ENCODE results near the gene ENPP7. TPM values are rescaled to one million over a fixed set of nuclear protein-coding genes. Genes with fewer than 3 reads are reported as not detected.

The ENPP7 gene, protein sequence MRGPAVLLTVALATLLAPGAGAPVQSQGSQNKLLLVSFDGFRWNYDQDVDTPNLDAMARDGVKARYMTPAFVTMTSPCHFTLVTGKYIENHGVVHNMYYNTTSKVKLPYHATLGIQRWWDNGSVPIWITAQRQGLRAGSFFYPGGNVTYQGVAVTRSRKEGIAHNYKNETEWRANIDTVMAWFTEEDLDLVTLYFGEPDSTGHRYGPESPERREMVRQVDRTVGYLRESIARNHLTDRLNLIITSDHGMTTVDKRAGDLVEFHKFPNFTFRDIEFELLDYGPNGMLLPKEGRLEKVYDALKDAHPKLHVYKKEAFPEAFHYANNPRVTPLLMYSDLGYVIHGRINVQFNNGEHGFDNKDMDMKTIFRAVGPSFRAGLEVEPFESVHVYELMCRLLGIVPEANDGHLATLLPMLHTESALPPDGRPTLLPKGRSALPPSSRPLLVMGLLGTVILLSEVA
- polyA plus RNA-seq (ENCODE audit: insufficient read length) = 4.7 TPM
- long read RNA-seq, donor 1, partial matches to known transcripts = 0 of 3 reads
- long read RNA-seq, donor 1, other reads (novel, unspliced or antisense) = 0 of 3 reads
- long read RNA-seq, donor 2, partial matches to known transcripts = 0 of 1 reads
- long read RNA-seq, donor 2, other reads (novel, unspliced or antisense) = 0 of 1 reads
- long read RNA-seq, donor 3 = 0 reads
- long read RNA-seq, donor 4 = 0 reads
- long read RNA-seq, donor 5, partial matches to known transcripts = 0 of 4 reads
- long read RNA-seq, donor 5, other reads (novel, unspliced or antisense) = 0 of 4 reads
- long read RNA-seq, donor 6, partial matches to known transcripts = 0 of 1 reads
- long read RNA-seq, donor 6, other reads (novel, unspliced or antisense) = 0 of 1 reads
- long read RNA-seq, donor 7, partial matches to known transcripts = 0 of 3 reads
- long read RNA-seq, donor 7, other reads (novel, unspliced or antisense) = 0 of 3 reads
- long read RNA-seq, donor 8 = 0 reads

DNA sequence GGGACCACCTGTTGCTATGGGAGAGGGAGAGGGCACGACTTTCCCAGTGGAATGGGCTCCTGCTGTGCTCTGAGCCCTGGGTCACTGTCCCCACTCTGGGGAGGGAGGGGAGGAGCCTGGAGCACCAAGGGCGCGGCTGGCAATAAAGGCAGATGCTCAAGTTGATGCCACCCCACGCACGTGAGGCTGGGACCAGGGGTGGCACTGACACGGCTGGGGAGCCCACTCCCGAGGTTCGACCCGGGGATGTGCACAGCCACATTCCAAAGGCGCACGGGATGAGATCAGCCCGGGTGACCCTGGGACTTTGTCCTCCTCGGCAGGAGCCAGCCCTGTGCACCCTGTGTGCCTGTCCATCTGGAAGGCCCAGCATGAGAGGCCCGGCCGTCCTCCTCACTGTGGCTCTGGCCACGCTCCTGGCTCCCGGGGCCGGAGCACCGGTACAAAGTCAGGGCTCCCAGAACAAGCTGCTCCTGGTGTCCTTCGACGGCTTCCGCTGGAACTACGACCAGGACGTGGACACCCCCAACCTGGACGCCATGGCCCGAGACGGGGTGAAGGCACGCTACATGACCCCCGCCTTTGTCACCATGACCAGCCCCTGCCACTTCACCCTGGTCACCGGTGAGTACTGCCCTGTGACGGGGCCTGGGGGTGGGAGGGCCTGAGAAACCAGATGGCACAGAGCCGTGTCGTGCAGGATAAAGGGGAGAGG lies at the start of gene ENPP7:
ENPP7 (plus strand) TSS at position 175 of the 715 bp plus-strand sequence; CDS start at position 372, 197 bp downstream.
- no peak for DNase-seq

DNA sequence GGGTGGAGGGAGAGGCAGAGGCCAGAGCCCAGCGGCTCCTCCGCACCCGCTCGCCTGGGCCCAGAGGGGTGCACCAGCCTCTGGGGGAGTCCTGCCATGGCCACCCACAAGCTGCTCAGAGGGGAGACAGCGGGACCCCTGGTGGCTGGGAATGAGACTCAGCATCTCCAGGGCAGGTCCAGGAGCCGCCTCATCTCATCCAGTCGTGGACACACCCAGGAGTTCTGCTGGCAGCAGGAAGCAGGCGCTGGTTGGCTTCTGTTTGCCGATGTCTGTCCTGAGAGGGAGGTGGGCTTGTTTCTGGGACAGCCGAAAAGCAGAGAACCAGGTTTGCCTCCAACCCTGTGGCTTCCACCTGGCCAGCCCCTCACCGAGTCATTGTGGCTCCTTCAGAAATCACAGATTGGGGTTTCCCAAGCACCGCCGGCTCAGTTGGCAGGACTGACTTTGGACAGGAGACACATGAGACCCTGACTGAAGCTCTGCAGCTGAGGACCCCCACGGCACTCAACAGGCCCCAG lies 49.6 kb upstream of the ENPP7 start:
- DNase-seq = no peak

DNA sequence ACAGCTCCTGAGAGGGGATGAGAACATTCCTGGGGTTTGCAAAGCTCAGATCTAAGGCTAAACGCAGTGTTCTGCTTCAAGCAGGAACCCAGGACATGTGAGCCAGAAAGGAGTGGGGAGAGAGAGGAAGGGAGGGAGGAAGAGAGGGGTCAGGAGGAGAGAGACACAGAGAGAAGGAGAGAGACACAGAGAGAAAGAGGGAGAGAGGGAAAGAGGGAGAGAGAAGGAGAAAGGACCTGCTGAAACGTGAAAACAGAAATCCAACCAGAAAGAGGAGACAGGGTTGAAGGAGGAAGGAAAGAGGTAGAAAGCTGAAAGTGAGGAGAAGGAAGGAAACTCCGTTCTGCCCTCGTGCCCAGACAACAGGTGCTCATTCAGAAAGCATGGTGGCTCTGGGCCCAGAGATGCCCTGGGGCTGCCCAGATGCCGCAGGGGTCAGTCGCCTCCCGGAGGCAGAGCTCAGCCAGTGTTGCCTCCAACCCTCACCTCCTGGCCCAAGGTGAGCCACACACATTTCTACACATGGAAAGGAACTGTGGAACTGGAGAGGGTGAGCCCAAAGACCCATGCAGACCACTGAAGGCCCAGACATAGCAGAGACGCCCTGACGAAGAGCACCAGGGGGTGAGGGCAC lies 49.0 kb upstream of the ENPP7 start:
- DNase-seq = no peak

DNA sequence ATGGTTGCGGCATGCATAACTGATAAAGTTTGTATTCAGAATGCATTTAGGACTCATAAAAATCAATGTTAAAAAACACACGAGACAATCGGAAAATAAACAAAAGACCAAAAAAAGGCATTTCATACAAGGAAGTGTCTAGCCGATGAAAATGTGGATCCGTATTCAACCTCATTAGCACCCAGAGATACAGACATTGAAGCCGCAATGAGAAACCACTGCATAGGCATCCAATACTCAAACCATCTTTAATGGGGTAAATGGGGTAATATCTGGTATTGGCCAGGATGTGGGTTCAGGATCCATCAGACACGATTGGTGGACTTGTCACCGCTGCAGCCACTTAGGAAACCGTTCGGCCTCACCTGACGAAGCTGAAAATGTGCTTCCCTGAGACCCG lies 47.4 kb upstream of the ENPP7 start:
- DNase-seq = no peak

DNA sequence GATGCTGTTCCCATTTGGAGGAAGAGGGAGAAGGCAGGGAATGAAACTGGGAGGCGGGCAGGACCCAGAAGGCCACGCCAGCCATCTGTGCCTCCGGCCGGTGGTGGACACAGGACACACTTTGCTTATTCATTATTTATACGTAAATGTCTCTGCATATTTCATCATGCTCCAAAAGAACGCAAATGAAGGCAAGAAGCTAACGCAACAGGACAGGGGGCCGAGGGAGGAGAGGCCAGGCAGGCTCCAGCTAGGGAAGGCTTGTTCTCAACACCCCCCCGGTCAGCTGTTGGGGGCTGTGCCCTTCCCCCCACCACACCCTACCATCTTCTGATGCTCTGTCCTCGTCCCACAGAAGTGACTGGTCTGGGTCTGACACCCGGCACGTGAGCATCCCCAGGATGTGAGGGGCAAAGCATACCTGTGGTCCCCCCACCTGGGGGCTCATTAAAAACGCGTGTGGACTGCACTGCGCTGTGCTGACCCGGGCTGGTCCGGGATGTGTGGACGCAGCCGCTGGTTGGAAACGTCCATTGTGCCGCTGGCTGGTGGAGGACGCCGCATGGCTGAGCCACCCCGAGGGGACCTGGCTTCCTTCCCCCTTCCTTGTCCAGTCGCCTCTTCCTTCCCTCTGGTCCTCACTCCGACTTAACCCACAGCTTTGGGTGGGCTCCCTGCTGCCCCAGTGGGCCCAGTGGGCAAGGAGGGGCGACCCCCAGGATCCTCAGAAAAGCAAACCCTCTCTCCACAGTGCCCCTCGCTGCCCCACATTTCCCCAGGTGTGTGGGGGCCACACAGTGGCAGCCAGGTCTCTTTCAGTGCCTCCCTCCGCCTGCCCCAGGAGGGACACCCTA lies 46.4 kb upstream of the ENPP7 start:
- no peak for DNase-seq

DNA sequence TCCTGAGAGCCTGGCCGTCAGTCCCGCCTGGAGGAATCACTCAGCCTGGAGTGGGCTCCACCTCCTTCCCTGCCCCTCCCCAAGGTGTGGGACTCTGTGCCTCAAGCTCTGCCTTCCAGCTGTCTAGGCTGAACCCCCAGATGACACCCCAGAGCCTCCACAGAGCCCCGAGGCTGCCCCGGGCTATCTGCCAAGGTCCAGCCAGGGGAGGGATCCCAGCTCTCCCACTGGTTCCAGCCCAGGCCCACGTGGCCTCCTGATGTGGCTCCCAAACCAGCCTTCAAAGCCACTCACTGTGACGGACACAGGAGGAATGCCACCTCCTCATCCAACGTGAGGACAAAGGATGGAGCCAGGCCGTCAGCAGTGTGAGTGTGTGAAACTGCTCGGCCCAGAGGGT lies 45.6 kb upstream of the ENPP7 start:
- no peak for DNase-seq

DNA sequence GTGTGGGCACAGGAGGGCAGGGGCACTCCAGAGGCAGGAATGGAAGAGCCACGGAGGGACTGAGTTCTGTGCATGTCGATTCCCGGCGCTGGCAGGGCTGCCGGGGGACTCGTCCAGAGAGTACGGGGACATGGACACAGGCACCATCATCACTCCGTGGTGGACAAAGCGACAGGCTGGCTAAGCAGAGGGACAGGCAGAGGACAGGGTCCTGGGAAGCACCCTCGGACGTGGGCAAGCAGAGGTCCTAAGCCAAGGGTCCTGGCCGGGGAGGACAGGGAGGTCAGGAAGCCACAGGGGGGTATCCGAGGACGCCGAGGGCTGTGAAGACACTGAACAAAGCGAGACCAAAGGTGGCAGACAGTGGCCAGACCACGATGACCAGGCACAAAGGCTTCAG lies 44.3 kb upstream of the ENPP7 start:
- no peak for DNase-seq

DNA sequence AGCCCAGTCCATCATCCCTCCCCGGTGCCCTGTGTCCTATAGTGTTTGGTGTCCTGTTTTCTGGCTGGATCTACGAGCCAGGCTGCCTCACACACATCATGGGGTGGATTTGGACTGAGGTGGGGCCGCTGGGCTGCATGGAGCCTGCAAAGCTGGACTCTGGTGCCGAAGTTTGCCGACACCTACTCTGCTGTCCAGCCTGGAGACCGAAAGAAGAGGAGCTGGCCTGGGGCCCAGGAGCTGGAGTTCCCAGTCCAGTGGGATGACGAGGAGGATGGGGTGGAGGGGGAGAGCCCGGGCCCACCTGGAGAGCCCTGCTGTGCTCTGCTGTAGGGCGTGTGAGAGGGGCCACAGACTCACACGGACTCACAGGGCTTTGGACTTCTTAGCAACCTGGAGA lies 40.3 kb upstream of the ENPP7 start:
- DNase-seq = no peak

DNA sequence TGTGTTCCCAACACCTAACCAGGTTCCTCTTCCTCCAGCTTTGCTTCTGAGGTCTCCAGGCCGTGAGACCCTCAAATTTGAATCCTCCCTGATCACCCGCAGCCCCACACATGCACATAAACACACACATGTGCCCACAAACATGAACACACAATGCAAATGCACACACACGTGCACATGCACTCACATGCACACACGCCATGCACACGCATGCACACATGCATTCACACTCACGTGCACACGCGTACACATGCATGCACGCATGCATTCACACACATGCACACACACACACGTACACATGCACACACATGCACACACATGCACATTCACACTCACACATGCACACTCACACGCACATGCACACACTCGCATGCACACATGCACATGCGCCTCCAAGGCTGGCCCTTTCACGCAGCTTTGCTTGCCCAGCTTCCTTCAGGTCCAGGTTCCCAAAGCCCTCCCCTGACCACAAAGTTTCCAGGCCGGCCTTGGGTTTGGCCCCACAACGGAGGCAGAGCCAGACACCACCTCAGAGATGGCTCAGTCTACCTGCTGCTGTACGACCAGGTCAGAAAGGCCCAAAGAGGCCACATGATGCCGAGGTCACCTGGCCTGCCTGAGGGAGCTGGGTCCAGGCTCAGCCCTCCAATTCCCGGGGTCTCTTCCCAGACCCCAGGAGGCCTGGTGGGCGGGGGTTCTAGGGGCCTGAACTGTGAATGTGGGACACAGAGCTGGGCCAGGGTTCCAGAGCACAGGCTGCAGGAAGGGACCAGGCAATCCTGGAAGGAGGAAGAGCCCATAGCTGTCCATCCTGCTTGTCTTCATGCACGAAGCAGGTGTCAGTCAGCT lies 39.5 kb upstream of the ENPP7 start:
- no peak for DNase-seq

DNA sequence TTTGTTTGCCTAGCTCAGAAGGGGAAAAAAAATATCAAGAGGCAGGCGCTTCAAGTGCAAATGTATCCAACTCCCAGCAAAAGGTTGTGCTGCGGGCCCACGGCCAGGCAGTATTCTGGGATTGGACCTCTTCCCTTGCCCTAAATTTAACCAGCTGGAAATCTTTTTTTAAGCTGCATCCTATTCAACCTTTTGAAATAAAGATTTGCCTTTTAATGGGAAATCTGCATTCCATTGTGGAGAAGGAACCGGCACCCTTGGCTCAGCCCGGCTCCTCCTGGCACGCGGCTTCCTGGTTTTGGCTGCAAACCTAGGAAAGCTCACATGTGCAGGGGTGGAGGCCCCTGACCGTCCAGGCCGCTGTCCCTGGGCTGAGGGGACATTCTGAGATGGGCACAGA lies 38.8 kb upstream of the ENPP7 start:
- DNase-seq = no peak

DNA sequence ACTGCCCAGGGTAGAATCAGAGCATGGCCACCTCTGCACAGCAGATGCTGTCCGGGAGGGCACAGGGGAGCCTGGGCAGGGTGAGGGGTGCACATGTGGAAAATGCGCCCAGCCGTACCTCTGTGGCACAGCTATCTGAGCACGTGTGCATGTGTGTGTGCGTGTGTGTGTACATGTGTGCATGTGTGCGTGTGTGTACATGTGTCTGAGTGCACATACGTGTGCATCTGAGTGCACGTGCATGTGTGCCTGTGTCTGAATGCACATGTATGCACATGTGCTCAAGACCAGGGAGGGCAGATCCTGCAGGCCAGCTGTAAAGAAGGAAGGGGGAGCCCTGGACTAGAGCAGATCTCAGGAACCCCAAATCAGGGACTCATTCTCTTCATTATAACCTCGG lies 37.3 kb upstream of the ENPP7 start:
- DNase-seq = no peak

DNA sequence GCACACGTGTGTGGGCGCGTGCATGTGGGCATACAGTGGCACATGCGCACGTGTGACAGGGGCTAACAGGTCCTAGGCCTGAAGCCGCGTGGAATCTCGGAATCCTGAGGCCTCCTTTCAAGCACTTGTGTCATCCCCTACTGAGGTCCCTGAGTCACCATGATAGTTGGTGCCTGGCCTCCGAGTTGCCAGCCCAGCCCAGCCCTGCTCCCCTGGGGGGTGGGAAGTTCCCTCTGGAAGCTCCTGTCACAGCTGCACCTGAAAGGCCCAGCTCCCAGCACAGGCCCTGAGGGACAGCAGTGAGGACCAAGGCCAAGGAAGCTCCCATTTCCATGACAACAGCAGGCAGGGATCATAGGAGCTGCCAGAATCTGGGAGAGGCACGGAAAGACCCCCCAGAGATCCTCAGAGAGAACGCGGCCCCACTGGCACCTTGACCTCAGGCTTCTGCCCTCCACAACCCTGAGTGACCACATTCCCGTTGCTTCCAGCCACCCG lies 35.4 kb upstream of the ENPP7 start:
- no peak for DNase-seq

DNA sequence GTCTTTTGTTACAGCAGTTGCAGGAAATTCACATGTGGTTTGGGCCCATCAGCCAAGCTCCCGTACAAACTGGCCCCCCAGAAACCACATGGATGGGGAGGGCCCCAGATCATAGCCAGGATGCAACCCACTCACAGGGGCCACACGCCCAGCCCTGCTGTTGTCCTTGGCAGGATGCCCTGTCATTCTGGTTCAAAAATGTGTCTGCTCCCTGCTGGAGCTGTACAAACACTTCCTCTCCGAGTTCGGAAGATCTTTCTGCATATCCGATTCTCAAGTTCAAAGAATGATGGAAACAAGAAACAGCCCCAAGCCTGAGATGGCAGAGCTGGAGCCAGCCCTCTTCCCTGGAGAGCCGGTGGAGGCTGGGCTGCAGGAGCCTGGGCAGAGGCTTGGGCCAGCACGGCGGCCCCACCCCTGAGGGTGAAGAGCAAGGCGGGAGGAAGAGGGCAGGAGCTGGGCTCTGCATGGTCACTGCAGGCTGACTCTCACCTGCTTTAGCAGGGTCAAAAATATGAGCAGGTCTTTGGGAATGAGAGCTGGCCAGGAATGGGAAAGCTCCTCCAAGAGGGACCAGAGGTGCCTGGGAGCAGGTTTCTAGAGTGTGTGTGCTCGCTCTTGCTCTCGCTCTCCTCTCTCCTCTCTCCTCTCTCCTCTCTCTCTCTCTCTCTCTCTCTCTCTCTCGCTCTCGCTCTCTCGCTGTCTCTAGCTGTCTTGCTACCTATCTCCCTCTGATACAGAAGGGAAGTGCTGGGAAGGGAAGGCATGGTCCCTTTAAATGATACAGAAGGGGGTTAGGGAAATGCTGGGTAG lies 34.7 kb upstream of the ENPP7 start:
- peak; percentile 48 for DNase-seq

DNA sequence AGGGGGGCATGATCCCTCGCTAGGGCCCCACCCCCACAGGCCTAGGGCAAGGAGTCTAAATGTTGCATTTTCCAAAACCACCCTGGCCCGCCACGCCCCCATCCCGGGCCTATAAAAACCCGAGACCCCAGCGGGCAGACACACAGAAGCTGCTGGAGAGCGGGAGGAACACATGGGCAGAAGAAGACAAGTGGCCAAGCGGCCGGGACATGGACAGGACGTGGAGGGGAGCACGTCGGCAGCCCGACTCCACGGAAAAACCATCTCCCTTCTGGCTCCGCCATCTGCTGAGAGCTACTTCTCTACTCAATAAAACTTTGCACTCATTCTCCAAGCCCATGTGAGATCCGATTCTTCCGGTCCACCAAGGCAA lies 34.1 kb upstream of the ENPP7 start:
- DNase-seq = no peak

DNA sequence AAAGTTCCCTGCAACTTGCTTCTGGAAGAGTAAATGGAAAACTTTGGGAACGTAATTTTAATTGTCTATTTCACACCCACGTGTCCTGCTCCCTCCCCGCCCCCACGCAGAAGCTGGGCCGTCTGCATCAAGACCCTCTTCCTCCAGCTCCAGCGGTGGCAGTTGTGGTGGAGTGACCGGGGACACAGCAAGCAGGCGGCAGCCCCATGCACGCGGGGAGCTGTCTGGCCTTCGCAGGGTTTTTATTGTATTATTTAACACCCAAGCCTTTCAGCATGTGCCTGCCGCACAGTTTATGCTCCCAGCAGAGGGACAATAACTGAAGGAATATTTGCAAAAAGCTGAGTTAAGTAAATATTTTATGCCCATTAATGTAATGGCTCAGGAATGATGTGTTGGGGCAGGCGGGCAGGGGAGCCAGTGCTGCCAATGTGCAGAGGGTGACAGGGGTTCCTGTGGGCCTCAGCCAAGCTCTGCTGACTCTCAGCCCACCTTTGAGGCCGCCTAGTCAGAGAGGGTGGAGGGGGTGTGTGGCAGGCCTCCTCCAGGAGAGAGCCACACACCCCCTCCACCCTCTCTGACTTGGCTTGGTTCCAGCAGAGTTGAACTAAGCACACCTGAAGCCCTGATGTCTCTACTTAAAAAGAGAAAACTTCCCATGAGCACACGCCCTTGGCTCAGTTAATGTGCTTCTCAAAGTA lies 32.4 kb upstream of the ENPP7 start:
- DNase-seq = no peak

DNA sequence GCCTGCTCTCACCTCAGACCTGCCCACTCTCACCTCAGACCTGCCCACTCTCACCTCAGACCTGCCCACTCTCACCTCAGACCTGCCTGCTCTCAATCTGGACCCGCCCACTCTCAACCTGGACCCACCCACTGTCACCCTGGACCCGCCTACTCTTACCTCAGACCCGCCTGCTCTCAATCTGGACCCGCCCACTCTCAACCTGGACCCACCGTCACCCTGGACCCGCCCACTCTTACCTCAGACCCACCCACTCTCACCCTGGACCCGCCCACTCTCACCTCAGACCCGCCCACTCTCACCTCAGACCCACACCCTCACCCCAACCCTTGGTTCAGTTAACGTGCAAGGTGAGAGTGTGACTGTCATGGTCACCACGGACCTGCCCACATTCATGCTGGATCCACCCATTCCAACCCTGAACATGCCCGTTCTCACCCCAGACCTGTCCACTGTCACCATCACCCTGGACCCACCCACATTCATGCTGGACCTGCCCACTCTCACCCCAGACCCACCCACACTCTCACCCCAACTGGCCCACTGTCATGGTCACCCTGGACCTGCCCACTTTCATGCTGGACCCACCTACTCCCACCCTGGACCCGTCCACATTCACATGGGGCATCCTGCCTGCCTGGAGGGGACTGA lies 31.2 kb upstream of the ENPP7 start:
- no peak for DNase-seq

DNA sequence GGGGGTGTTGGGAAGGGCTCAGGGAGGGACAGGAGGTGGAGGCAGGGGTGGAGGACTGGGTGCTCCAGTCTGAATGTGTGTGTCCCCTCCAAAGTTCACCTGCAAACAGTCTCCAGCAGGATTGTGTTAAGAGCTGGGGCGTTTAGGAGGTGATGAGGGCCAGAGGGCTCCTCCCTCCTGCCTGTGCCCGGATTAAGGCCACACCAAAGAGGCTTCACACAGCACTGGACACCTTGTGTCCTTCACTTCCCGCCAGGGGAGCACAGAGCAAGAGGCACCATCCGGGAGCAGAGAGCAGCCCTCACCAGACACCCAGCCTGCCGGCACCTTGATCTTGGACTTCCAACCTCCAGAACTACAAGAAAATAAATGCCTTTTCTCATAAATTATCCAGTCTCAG lies 30.2 kb upstream of the ENPP7 start:
- DNase-seq = no peak

DNA sequence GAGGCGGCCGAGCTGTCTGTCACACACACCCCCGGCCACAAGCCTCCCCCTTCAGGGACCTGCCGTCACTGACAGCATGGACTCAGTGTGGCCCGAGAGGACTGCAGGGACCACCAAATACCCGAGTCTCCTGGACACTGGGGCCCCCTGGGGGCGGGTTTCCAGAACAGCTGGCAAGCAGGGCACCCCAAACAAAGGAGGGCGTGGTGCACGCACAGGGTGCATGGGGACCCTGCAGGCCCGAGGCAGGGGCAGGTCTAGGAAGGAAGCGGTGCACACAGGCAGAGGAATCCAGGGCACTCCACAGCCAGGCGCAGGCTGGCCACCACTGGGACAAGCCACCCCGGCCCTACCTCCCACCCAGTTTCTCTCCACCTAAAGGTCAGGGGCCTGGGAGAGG lies 28.7 kb upstream of the ENPP7 start:
- no peak for DNase-seq
